Measurements from ENCODE around the gene CDH5. TPM values are rescaled to one million over a fixed set of nuclear protein-coding genes. Genes with fewer than 3 reads are reported as not detected.

The CDH5 gene
- total and polyA plus RNA-seq, 2 donors (not counting 3 experiments of a cell fraction or from before 2014, with no cell fraction given): 765 to 815 TPM

DNA sequence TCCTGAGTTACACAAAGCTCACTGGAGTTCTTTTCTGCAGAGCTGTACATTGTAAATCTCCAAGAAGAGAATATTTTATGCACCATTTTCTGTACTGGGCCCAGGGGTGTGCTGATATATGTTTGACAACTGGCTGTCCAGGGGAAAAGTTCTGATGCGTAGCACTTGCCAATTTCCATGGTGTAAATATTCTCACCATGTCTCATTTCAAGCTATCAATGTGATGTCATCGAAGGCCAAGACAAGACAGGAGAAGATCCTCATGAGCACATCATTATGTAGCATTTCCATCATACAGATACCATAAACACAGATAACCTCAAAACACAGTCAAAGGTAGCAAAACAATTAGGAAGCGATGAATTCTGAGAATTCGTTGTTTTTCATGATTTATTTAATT is 18.9 kb downstream of the CDH5 start:
- no peak for DNase-seq (ENCODE audit: low read depth, low spot score)
- dilution Hi-C loops (cut with MboI; ENCODE audit: extremely low pct_ligation_motif_present, low sequenced_read_pairs) (no loop called here), intact Hi-C loops (cut with micrococcal nuclease) (no loop called here)
- H3K4me1 ChIP-seq (ENCODE audit: control insufficient read depth, extremely low read depth, insufficient read depth, low read length): peaks cover 38% of the 10 kb centered on the region
- H3K9me1 ChIP-seq (replicated peaks; ENCODE audit: control insufficient read depth, extremely low read depth, insufficient read depth, low read length): no peaks in the 10 kb centered on the region
- peaks cover 3% of the 10 kb centered on the region for H4K20me1 ChIP-seq (replicated peaks; ENCODE audit: control insufficient read depth, extremely low read depth, insufficient read depth, low read length)
- no TSS peak for BruUV-seq (replicated peaks)
- no peak overlapping the region for H3K9ac ChIP-seq (replicated peaks; ENCODE audit: extremely low read depth, insufficient read depth, low read length)
- H3K27me3 ChIP-seq (ENCODE audit: control insufficient read depth in 2 of 2, insufficient read depth in 2 of 2, low read length in 2 of 2): no peaks in the 10 kb centered on the region
- H3K36me3 ChIP-seq (ENCODE audit: control insufficient read depth in 2 of 2, extremely low read depth in 1 of 2, insufficient read depth in 2 of 2, low read length in 2 of 2): peaks cover 53 to 55% of the 10 kb centered on the region in 2 experiments
- no peak overlapping the region for H3K4me3 ChIP-seq (replicated peaks in 1 of 3; ENCODE audit: insufficient read depth in 1 of 3, low read depth in 1 of 3, low read length in 3 of 3)
- H2AFZ ChIP-seq (ENCODE audit: low read depth, low read length): no peak overlapping the region
- H3K4me2 ChIP-seq (ENCODE audit: insufficient read depth, low read length): no peak overlapping the region
- FAIRE-seq: no peak
- no peaks in the 10 kb centered on the region for H3K9me3 ChIP-seq (replicated peaks; ENCODE audit: control insufficient read depth, insufficient read depth, low read length)
- peak overlapping the region; percentile 6 for H3K27ac ChIP-seq (ENCODE audit: insufficient read depth, low read depth, low read length)
- ChIA-PET POLR2A (no interaction called here), CTCF (interaction anchor here (0.6 to 2.1 kb wide), 6 partner anchors 9 to 204 kb away, joined by 3 to 7 read pairs (median 4); no protein-coding TSS in a partner anchor)
- peaks cover 86% of the 10 kb centered on the region for H3K79me2 ChIP-seq (ENCODE audit: control insufficient read depth, insufficient read depth, low read length)
- TF ChIP-seq, protein P1, sequence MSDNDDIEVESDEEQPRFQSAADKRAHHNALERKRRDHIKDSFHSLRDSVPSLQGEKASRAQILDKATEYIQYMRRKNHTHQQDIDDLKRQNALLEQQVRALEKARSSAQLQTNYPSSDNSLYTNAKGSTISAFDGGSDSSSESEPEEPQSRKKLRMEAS (IDR thresholded peaks at IDR 0.05; ENCODE audit: insufficient read depth, insufficient read length): no peak
- TF ChIP-seq, protein P2, sequence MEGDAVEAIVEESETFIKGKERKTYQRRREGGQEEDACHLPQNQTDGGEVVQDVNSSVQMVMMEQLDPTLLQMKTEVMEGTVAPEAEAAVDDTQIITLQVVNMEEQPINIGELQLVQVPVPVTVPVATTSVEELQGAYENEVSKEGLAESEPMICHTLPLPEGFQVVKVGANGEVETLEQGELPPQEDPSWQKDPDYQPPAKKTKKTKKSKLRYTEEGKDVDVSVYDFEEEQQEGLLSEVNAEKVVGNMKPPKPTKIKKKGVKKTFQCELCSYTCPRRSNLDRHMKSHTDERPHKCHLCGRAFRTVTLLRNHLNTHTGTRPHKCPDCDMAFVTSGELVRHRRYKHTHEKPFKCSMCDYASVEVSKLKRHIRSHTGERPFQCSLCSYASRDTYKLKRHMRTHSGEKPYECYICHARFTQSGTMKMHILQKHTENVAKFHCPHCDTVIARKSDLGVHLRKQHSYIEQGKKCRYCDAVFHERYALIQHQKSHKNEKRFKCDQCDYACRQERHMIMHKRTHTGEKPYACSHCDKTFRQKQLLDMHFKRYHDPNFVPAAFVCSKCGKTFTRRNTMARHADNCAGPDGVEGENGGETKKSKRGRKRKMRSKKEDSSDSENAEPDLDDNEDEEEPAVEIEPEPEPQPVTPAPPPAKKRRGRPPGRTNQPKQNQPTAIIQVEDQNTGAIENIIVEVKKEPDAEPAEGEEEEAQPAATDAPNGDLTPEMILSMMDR (IDR thresholded peaks at IDR 0.05; ENCODE audit: extremely low read depth in 1 of 2, insufficient read depth in 1 of 2, low read depth in 1 of 2, low read length in 2 of 2): no peak
- TF ChIP-seq GATA2 (IDR thresholded peaks at IDR 0.05; ENCODE audit: insufficient read depth, insufficient read length, low read depth, low read length): no peak
- TF ChIP-seq MYC (IDR thresholded peaks at IDR 0.05; ENCODE audit: low read depth, low read length): no peak
- TF ChIP-seq FOS (IDR thresholded peaks at IDR 0.05; ENCODE audit: borderline replicate concordance, insufficient read depth, low read length): no peak
- TF ChIP-seq JUN (IDR thresholded peaks at IDR 0.05; ENCODE audit: borderline replicate concordance, insufficient read depth, insufficient read length, low read depth): no peak
- no peak for TF ChIP-seq POLR2A (IDR thresholded peaks at IDR 0.05; ENCODE audit: low read depth, low read length)
- TF ChIP-seq EZH2 (IDR thresholded peaks at IDR 0.05; ENCODE audit: borderline replicate concordance, low read depth, low read length, severe bottlenecking): no peak
- TF ChIP-seq POLR2AphosphoS5 (IDR thresholded peaks at IDR 0.05; ENCODE audit: insufficient read depth, low read depth, low read length): no peak

Measured in endothelial cell of umbilical vein (primary cell).